CD4-positive, alpha-beta memory T cell (primary cell): Measurements from ENCODE around the gene UROS. TPM values are rescaled to one million over a fixed set of nuclear protein-coding genes. Genes with fewer than 3 reads are reported as not detected.

Experiments used
- CTCF ChIA-PET: fragments of 350-600 bp; sonication (Branson Sonifier 250); formaldehyde crosslinking; loops from one replicate; lab custom pipeline; 2021; ENCODE audit warnings: inconsistent platforms; ENCODE audit not compliant: partially characterized antibody; lab: Charles Lee
- POLR2A ChIA-PET: fragments of 350-600 bp; sonication (Branson Sonifier 250); formaldehyde crosslinking; loops from one replicate; lab custom pipeline; 2021; ENCODE audit not compliant: partially characterized antibody; lab: Charles Lee
- DNase-seq, 5 donors: peaks; one replicate each; pipeline versions ENCODE4 v3.0.0 to v3.0.0-alpha.2; 2020 to 2022; ENCODE audit warnings: mixed read lengths in 1 of 5
- H3K27ac ChIP-seq: one replicate; pipeline ENCODE4 v1.7.0; 2013; ENCODE audit warnings: low read depth, low read length
- H3K27me3 ChIP-seq: 2 replicates; pipeline ENCODE4 v1.7.0; 2013; ENCODE audit warnings: mild to moderate bottlenecking, low read length, moderate library complexity; ENCODE audit not compliant: insufficient read depth
- H3K36me3 ChIP-seq: 2 replicates; pipeline ENCODE4 v1.7.0; 2013; ENCODE audit warnings: mild to moderate bottlenecking, low read length, moderate library complexity; ENCODE audit not compliant: insufficient read depth
- H3K4me1 ChIP-seq: 2 replicates; pipeline ENCODE4 v1.7.0; 2013; ENCODE audit warnings: mild to moderate bottlenecking, low read length, moderate library complexity; ENCODE audit not compliant: insufficient read depth
- H3K4me3 ChIP-seq, 2 donors: one replicate each; pipeline ENCODE4 v1.7.0; 2013; ENCODE audit warnings: low read length in 2 of 2, mild to moderate bottlenecking in 1 of 2
- H3K9me3 ChIP-seq, 2 donors: one replicate each; pipeline ENCODE4 v1.7.0; 2013; ENCODE audit warnings: low read length in 2 of 2, control low read depth in 1 of 2; ENCODE audit not compliant: control insufficient read depth in 1 of 2
- H3K27ac Mint-ChIP-seq, 7 donors: one replicate each; pipeline ENCODE4 v1.8.0; 2020 to 2021; ENCODE audit warnings: mixed read lengths in 7 of 7, mild to moderate bottlenecking in 6 of 7, inconsistent platforms in 3 of 7, moderate library complexity in 3 of 7
- H3K27me3 Mint-ChIP-seq, 2 donors: one replicate each; pipeline ENCODE4 v1.8.0; 2020 to 2021; ENCODE audit warnings: mixed read lengths in 2 of 2
- H3K36me3 Mint-ChIP-seq, 2 donors: one replicate each; pipeline ENCODE4 v1.8.0; 2020 to 2021; ENCODE audit warnings: mixed read lengths in 2 of 2, inconsistent platforms in 1 of 2, mild to moderate bottlenecking in 1 of 2
- H3K4me1 Mint-ChIP-seq, 4 donors: one replicate each; pipeline ENCODE4 v1.8.0; 2020 to 2021; ENCODE audit warnings: mixed read lengths in 4 of 4, mild to moderate bottlenecking in 1 of 4
- H3K4me3 Mint-ChIP-seq, 8 donors: one replicate each; pipeline ENCODE4 v1.8.0; 2020 to 2021; ENCODE audit warnings: mixed read lengths in 8 of 8, mild to moderate bottlenecking in 7 of 8, moderate library complexity in 6 of 8, inconsistent platforms in 3 of 8
- H3K9me3 Mint-ChIP-seq, 8 donors: one replicate each; pipeline ENCODE4 v1.8.0; 2020 to 2021; ENCODE audit warnings: mixed read lengths in 8 of 8, mild to moderate bottlenecking in 5 of 8, inconsistent platforms in 3 of 8, moderate library complexity in 1 of 8
- intact Hi-C: fragments of 100-400 bp; cut with micrococcal nuclease; formaldehyde crosslinking; loops from one replicate; pipeline ENCODE4 v1.15.1; 2023
- microRNA-seq: library from miRNA; unstranded; fragments of <30 nt; microRNA quantifications from one replicate; pipeline ENCODE4 v1.2.0, GENCODE V29; 2021; ENCODE audit warnings: borderline replicate concordance, borderline number of aligned reads, borderline microRNAs expressed, mixed read lengths
- polyA plus RNA-seq, 2 donors: library from polyadenylated mRNA; unstranded; fragments of 300-500 nt; fragmentation: Illumina TruSeq; gene quantifications; one replicate each; pipeline ENCODE4 v1.2.3, GENCODE V29; 2021
- total RNA-seq, 2 experiments: library from RNA; stranded (reverse); gene quantifications; one replicate each; pipeline ENCODE4 v1.2.3, GENCODE V29; 2021

Gene UROS
- total and polyA plus RNA-seq, 4 experiments from 2014 or later = 38.8 to 69.8 (median 48.6) TPM

GRCh38 chr10:125742465-125742864 is 80.6 kb downstream of the UROS start:
- CTCF ChIA-PET = no interaction called here
- H3K4me3 ChIP-seq = no peak overlapping the region
- no peaks in the 10 kb centered on the region for H3K9me3 Mint-ChIP-seq
- POLR2A ChIA-PET = no interaction called here
- H3K27ac ChIP-seq = no peak overlapping the region
- no peaks in the 10 kb centered on the region for H3K27me3 ChIP-seq
- no peak overlapping the region for H3K4me3 Mint-ChIP-seq
- no peak overlapping the region for H3K27ac Mint-ChIP-seq
- DNase-seq = no peak
- H3K36me3 ChIP-seq = peaks cover 67% of the 10 kb centered on the region
- H3K4me1 Mint-ChIP-seq = peaks cover 0 to 7% (median 0%) of the 10 kb centered on the region in 4 donors
- no peaks in the 10 kb centered on the region for H3K27me3 Mint-ChIP-seq
- peaks cover 85 to 89% of the 10 kb centered on the region in 2 donors for H3K36me3 Mint-ChIP-seq
- no peaks in the 10 kb centered on the region for H3K9me3 ChIP-seq
- intact Hi-C loops = no loop called here
- H3K4me1 ChIP-seq = no peaks in the 10 kb centered on the region

- ChIA-PET POLR2A (no interaction called here), CTCF (no interaction called here)
- no peaks in the 10 kb centered on the region for H3K27me3 Mint-ChIP-seq
- H3K9me3 ChIP-seq = no peaks in the 10 kb centered on the region
- peaks cover 84% of the 10 kb centered on the region for H3K36me3 ChIP-seq
- H3K27ac Mint-ChIP-seq = peak overlapping the region in 1 of 7 donors; percentile 65
- no peak overlapping the region for H3K27ac ChIP-seq
- no peaks in the 10 kb centered on the region for H3K27me3 ChIP-seq
- no peaks in the 10 kb centered on the region for H3K9me3 Mint-ChIP-seq
- peaks cover 0 to 5% (median 2%) of the 10 kb centered on the region in 4 donors for H3K4me1 Mint-ChIP-seq
- H3K36me3 Mint-ChIP-seq = peaks cover 86 to 94% of the 10 kb centered on the region in 2 donors
- no peak overlapping the region for H3K4me3 Mint-ChIP-seq
- no peak for DNase-seq
- no peaks in the 10 kb centered on the region for H3K4me1 ChIP-seq
- H3K4me3 ChIP-seq = no peak overlapping the region
- intact Hi-C loops = no loop called here
These were observed 82.9 kb downstream of the UROS start for GRCh38 chr10:125739994-125740679.

Small RNA genes lying within 50 kb of the gene (microRNA-seq; reads per million reads assigned to microRNA genes)
- not detected for gene MIR4484

Other genes starting within 250 kb of the UROS start
- not detected for gene TEX36, start 140.1 kb downstream of the UROS start, total RNA-seq
- gene TEX36, start 140.1 kb downstream of the UROS start, polyA plus RNA-seq = not detected
- gene EDRF1, start 103.5 kb downstream of the UROS start, total RNA-seq = 10 to 100 TPM; 56.3 to 57.8 TPM
- gene EDRF1, start 103.5 kb downstream of the UROS start, polyA plus RNA-seq = 10 to 100 TPM in 1 of 2 donors, 1 to 10 TPM in 1; 9.8 to 11.4 TPM
- gene MMP21, start 47.4 kb downstream of the UROS start, total RNA-seq = under 1 TPM; 0.61 to 0.79 TPM
- gene MMP21, start 47.4 kb downstream of the UROS start, polyA plus RNA-seq = not detected
- gene BCCIP, start 288 bp upstream of the UROS start, total RNA-seq = 10 to 100 TPM; 35.4 to 40.7 TPM
- 100 to 1,000 TPM in 1 of 2 donors, 10 to 100 TPM in 1; 80.4 to 108 TPM for gene BCCIP, start 288 bp upstream of the UROS start, polyA plus RNA-seq
- gene DHX32, start 58.0 kb upstream of the UROS start, total RNA-seq = 1 to 10 TPM; 7.1 to 8.0 TPM
- gene DHX32, start 58.0 kb upstream of the UROS start, polyA plus RNA-seq = 10 to 100 TPM in 1 of 2 donors, 1 to 10 TPM in 1; 9.8 to 13.3 TPM
- gene FANK1, start 73.3 kb upstream of the UROS start, total RNA-seq = under 1 TPM; 0.72 to 0.99 TPM
- not detected for gene FANK1, start 73.3 kb upstream of the UROS start, polyA plus RNA-seq